Fibroblast of skin of back (primary cell): ENCODE results near the gene CFLAR.
A peak's percentile ranks its signal among the peaks of the same experiment; 100 is the strongest.
"Not testable (repeated sequence)": the region's sequence is repeated elsewhere in the genome, so short reads cannot be mapped to it uniquely, and the experiment has no call there.

Source experiments
- DNase-seq: peaks from one replicate; pipeline ENCODE4 v3.0.0-alpha.2; 2013

CFLAR gene

DNA sequence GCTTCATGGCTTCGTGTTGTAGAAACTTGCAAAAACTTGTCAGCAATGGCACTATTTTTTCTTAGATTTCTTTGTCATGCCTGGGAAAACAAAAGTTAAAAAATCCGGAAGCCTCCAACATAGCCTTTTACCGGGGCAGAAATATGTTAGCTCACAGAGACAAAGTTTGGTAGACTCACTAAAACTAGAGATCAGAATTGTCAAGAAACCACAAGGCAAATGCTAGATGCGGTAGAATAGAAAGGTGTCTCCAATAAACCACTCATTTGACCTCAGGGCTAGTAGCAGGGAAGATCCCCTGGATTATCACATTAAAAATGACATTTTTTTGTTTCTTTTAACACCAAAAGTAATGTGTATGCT lies 67.4 kb downstream of the CFLAR start:
- no peak for DNase-seq

DNA sequence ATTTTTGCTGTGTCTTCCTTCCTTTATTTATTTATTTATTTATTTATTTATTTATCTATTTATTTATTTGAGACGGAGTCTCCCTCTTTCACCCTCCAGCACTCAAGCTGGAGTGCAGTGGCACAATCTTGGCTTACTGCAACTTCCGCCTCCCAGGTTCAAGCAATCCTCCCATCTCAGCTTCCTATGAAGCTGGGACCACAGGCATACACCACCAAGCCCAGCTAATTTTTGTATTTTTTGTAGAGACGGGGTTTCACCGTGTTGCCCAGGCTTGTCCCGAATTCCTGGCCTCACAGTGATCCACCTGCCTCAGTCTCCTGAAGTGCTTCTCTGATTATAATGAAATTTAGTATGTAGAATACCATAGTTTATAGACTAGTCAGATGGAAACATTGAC lies 67.9 kb downstream of the CFLAR start:
- DNase-seq: not testable (repeated sequence)

DNA sequence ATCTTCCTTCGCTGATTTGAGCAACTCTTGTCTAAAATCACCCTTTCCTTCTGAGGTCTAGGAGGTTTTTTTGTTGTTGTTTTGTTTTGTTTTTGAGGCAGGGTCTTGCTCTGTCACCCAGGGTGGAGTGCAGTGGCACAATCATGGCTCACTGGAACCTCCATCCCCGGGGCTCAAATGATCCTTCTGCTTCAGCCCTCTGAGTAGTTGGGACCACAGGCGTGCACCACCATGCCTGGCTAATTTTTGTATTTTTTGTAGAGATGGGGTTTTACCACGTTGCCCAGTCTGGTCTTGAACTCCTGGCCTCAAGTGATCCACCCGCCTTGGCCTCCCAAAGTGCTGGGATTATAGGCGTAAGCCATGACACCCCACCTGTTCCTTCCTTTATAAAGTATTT lies 68.3 kb downstream of the CFLAR start:
- not testable (repeated sequence) for DNase-seq

DNA sequence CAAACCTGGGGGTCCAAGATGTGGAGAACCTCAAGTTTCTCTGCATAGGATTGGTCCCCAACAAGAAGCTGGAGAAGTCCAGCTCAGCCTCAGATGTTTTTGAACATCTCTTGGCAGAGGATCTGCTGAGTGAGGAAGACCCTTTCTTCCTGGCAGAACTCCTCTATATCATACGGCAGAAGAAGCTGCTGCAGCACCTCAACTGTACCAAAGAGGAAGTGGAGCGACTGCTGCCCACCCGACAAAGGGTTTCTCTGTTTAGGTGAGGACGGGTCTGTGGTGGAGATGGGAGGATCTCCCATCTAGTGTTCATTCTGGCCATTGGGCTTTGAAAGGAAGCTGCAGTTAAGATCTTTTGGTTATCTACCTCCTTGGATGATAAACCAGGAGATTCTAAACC lies 69.9 kb downstream of the CFLAR start:
- no peak for DNase-seq

DNA sequence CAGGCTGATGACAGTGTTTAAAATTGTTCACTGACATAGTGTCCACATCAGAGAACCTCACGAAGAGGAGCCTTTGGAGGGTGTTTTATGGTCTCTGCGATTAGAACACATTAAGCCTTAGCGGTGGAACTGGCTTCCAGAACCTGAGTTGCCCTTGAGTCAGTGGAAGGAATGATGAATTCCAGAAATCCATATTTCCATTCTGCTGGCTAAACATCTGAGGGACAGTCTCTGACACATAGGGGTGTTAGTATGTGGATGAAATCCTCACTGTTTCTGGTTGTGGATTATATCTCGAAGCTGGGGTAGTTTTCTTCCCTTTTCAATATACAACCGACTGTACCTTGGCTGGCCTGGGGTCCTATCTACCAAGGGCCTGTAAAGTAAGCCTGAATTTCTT lies 71.0 kb downstream of the CFLAR start:
- no peak for DNase-seq

DNA sequence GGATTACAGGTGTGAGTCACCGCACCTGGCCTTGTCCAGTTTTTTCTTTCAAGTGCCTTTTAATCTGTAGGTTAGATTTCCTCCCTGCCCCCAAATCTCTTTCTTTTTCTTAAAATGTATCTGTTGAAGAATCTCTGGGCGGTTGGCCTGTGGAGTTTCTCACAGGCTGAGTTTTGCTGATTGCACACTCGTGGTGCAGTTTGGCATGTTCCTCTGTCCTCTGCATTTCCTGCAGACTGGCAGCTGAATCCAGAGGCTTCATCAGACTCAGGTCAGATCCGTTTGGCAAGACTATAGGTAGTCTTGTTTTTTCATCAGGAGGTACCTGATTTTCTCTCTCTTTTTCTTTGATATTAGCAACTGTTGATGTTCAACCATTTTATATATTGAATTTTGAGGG lies 72.5 kb downstream of the CFLAR start:
- no peak for DNase-seq

DNA sequence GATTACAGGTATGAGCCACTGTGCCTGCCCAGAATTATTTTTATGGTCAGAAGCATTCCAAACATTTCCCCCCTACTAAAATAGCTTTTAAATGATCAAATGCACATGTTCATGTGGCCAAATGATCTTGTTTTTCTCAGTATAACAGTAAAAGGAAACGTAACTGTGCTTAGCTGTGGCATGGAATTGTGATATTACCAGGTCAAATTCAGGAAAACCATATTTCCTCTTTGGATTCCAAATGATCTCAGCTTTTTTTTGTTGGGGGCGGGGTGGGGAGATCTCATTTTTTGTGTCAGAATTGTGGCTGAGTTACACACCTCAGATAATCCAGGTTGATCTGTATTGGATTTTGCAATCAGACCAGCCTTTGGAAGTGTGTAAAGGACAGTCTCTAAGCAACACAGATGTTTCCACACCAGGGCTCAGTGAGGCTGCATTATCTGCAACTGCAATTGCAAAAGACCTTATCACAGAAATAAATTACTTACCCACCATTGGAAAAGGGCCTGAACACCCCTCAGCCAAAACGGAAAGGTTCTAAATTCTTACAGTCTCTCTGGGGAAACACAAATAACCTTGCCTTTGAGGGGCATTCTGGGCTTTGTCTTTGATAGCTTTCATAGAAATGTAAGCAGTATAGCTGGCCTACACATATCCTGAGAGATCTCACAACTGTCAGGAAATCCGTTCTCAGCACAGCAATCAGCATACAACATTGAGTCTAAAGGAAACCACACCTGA lies 75.3 kb downstream of the CFLAR start:
- no peak for DNase-seq

DNA sequence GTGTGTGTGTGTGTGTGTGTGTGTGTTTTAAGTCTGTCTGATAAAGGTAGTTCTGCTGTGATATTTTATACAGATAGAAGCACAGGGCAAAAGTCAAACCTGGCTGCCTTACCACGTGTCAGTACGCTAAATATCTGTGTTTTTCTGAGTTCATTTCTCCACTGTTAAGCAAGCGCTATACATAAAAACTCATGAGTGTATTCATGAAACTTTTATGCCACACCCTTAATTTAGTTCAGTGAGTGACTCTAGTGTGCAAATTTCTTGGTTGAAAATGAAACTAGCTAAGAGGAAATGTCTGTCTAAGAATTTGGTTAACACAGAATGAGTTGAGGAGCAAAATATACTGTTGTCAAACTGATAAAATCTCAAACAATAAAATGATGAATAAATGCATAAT lies 78.1 kb downstream of the CFLAR start:
- DNase-seq: no peak

DNA sequence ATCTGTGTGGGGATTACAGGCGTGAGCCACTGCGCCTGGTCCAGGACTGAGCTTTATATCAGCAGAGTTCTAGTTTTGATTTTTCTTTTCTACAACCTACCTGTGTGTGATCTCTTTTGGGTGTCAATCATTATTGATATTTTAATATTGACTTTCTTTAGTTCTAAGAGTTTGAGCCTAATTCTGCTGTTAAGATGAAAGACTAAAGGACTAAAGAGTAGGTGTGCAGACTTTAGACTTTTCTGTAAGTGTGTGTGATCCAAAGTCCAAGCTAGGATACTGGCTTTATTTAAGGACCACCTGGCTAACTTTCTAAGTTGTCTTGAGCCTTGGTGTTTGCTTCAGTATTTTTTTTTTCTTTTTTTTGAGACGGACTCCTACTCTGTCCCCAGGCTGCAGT lies 79.4 kb downstream of the CFLAR start:
- no peak for DNase-seq

DNA sequence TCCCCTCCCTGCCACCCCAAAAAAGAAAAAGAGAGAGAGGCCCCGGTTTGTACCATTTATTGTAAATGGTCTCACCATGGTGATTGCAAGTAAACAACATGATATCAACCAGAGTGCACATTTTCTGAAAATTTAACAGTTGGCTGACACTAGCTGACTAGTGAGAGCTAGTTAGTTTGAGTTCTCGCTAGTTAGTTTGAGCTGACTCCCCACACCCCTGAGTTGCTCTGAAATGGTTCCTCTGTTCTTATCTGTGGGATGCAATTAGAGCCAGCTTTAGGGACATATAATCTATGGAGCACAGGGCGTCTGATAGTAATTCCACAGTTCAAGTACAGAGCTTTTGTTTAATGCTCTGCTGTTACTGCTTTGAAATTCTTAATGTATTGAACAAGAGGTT lies 80.0 kb downstream of the CFLAR start:
- no peak for DNase-seq

DNA sequence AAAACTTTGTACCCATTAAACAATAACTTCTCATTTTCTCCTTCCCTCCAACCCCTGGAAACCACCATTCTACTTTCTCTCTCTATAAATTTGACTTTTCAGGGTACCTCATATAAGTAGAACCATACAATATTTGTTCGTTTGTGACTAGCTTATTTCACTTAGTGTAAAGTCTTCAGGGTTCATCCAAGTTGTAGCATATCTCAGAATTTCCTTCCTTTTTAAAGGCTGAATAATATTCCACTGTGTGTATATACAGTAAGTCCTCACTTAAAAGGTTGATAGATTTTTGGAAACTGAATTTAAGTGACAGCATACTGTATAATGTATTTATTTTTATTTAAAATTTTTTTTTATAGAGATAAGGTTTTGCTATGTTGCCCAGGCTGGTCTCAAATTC lies 80.8 kb downstream of the CFLAR start:
- no peak for DNase-seq

DNA sequence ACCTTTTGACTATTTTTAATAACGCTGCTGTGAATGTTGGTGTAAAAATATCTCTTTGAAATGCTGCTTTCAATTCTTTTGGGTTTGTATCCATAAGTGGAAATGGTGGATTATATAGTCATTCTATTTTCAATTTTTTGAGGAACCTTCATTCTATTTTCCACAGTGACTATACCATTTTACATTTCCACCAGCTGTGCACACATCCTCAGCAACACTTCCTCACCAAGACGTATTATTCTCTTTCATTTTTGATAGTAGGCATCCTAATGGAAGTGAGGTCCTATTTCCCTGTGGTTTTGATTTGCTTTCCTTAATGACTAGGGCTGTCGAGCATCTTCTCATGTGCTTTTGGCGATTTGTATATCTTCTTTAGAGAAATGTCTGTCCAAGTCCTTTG lies 81.8 kb downstream of the CFLAR start:
- no peak for DNase-seq

DNA sequence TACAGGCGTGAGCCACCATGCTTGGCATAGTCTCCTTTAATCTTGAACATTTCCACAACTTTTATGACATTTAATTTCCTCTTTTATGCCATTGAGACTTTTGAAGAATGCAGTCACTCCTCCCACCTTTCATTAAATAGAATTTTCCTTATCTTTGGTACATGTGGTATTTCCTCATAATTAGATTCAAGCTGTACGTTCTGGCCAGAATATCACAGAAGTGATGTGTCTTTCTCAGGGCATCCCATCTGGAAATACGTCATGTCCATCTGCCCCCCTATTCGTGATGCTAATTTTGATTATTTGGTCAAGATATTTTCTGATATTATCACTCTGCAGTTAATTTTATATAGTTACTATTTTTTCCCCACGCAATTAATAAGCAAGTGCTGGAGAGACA lies 83.9 kb downstream of the CFLAR start:
- DNase-seq: no peak

DNA sequence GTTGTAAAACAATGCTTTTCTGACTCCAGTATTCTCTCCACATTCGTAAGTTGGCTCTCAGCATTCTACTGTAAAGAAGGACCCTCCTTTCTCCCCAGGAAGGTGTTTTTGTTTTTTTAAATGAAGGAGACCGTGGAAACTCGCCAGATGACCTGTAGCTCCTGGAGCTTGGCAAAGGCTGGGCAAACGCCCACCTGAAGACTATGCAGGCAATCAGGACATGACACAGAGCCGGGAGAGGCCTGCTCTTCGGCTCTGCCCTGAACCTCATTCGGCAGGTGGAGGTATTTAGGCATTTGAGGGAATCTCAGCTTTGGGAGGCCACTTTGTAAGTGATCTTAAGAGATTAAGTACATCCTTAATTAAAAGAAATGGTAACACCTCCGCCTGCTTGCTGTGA lies 84.4 kb downstream of the CFLAR start:
- DNase-seq: no peak

DNA sequence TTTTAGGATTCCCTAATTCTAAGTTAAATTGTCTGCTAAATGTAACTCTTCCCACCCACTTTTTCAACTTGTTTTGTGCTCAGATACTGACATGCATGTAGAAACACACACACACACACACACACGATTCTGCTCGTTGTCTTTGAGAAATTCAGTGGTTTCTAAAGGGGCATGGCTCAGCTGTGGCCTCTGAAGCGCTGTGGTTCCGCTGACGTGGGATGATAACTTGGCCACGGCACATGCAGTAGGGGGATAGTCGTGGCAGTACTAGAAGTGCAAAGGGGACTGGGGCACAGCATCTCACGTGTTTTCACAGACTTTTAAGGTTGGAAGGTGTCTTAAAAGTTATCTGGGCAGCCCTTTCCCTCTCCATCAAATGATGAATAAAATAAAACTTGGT lies 85.4 kb downstream of the CFLAR start:
- no peak for DNase-seq

DNA sequence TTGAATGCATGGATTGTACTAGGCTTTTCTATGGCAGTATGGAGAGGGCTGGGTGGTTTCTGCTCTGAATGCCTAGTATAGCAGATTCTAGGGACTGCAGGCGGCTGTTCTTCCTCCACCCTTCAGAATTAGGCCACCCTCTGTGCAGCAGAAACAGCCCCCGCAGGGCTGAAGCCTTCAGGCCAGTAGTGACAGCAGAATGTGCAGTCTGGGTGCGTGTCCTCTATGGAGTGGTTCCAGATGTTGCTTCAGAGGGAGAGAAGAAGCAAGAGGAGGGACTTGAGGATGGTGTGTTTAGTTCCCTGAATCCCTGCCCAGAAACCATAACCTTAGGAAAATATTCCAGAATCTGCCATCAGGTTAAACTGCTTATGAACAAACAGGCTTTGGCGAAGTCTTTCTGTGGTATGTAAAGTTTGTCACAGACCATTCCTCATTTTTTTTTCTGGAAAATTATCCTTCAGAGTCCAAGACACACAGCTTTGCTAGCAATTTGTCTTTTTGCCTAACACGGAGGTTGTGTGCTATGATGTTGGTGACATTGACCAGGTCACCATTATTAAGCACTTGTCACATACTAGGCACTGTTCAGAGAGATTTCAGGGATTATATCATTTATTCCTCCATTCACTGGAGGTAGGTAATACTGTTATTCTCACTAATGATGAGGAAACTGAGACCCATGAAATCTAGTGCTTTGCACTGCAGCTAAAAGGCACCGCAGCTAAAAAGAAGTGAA lies 88.1 kb downstream of the CFLAR start:
- peak; percentile 44 for DNase-seq

DNA sequence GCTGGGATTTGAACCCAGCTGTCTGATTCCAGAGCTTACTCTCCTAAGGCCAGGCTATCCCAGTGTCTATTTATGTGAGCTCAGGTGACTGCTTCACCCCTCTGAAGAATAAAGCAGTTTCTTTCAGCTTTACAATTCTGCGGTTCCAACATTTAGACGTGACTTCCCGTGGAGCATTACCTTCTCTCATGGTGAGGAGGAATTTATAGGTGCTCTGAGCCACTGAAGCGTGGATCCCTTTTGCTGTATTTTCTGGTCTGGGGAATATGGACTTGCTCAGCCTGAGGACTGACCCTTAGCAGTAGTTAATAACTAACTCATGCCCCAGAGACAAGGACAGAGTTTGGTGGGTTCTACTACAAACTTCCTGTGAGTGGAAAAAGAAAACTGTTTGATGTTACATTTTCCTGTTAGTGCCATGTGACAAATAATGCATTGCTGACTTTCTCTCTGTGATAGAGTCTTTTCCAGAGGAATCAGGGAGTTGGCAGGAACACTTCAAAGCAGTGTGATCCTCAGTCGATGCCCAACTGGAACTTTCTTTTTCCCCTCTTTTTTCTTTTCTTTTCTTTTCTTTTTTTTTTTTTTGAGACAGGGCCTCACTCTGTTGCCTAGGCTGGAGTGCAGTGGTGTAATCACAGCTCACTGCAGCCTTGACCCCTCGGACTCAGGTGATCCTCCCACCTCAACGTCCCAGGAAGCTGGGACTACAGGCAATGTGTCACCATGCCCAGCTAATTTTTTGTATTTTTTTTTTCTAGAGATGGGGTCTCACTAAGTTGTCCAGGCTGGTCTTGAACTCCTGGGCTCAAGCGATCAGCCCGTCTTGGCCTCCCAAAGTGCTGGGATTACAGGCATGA lies 88.9 kb downstream of the CFLAR start:
- no peak for DNase-seq

DNA sequence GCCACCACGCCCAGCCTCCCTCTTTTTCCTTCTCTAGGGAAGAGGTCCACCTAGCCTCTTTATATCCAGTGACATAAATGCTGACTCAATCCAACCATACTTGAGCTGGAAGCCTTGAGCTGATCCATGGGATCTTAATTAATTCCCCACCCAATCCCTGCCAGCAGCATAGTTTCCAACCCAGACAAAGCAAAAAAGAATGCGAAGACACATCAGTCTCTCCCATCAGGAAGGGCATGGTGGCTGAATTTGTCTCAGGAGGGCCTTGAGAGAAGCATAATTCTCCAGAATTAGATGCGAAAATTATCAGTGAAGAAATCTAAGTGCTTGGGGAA lies 89.5 kb downstream of the CFLAR start:
- DNase-seq: peak; percentile 36

DNA sequence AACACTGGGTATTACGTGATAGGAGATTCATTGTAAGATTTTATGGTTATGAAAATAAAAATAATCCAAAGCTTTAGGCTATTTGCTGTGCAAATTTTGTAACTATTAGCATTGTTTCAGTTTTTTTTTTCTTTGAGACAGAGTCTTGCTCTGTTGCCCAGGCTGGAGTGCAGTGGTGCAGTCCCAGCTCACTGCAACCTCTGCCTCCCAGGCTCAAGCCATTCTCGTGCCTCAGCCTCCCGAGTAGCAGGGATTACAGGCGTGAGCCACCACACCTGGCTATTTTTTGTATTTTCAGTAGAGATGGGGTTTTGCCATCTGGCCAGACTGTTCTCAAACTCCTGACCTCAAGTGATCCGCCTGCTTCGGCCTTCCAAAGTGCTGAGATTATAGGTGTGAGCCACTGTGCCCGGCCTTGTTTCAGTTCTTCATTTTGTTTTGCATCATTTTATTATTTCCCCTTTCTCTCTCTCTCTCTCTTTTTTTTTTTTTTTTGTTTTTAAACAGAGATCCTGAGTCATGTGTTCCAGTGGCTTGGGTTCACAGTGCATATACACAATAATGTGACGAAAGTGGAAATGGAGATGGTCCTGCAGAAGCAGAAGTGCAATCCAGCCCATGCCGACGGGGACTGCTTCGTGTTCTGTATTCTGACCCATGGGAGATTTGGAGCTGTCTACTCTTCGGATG lies 92.7 kb downstream of the CFLAR start:
- no peak for DNase-seq

DNA sequence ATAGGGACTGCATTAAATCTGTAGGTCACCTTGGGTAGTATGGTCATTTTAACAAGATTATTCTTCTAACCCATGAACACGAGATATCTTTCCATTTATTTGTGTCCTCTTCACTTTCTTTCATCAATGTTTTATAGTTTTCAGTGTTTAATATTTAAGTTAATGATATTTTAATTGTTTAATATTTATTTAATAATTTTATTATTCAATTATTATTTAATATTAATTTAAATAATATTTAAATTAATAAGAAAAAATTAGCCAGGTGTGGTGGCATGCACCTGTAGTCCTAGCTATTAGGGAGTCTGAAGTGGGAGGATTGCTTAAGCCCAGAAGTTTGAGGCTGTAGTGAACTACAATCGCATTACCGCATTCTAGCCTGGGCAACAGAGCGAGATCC lies 100.0 kb downstream of the CFLAR start:
- DNase-seq: no peak

DNA sequence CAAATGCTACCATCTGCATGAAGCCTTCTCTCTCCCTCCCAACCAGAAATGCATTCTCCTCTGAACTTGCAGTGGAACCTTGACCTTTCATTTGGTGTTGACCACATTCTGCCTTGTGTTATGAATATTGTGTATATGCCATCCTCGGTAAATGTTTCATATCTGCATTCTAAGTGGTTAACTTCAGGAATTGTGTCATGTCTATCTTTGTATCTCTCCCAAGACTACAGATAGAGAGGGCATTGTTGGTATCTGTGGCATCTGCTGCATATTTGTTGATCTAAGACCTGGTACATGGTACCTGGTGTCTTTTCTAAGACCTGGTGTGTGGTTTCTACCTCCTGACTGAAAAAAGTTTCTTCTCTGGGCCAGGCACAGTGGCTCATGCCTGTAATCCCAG lies 101.0 kb downstream of the CFLAR start:
- no peak for DNase-seq

DNA sequence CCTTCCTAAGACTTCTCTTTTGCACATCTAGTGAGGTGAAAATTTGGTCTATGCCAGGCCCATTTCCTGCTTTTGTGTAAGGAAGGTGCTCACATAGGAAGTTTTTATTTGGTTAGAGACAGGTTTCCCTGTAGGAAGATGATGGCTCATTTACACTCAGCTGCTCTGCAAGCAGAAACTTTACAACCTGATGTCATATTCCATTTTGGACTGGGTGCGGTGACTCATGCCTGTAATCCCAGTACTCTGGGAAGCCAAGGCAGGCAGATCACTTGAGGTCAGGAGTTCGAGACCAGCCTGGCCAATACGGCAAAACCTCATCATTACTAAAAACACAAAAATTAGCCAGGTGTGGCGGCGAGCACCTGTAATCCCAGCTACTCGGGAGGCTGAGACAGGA lies 102.8 kb downstream of the CFLAR start:
- DNase-seq: no peak
